DOHH2 (cell line): ENCODE data around the gene DDX28.
"Not testable (repeated sequence)": the region's sequence is repeated elsewhere in the genome, so short reads cannot be mapped to it uniquely, and the experiment has no call there.

ENCODE experiments used
- H3F3A ChIP-seq: fragments of 200-600 bp; sonication (generic), shearing (Covaris generic); 2 replicates; pipeline ENCODE4 v1.6.0; 2016; ENCODE audit warnings: antibody characterized with exemption, mild to moderate bottlenecking; ENCODE audit not compliant: control insufficient read depth, insufficient read depth
- H3K27ac ChIP-seq: fragments of 200-600 bp; sonication (generic); 2 replicates; pipeline ENCODE4 v1.5.1; 2014; ENCODE audit warnings: low read depth, mild to moderate bottlenecking, low read length, moderate library complexity
- H3K27me3 ChIP-seq: fragments of 200-600 bp; sonication (generic); 2 replicates; pipeline ENCODE4 v1.6.1; 2014; ENCODE audit warnings: mild to moderate bottlenecking, low read length, mixed read lengths; ENCODE audit not compliant: control insufficient read depth
- H3K36me3 ChIP-seq: fragments of 200-600 bp; sonication (generic); 2 replicates; pipeline ENCODE4 v1.6.1; 2014; ENCODE audit warnings: mild to moderate bottlenecking, low read length, moderate library complexity, mixed read lengths; ENCODE audit not compliant: control insufficient read depth
- H3K4me1 ChIP-seq: fragments of 200-600 bp; sonication (generic); 2 replicates; pipeline ENCODE4 v1.6.1; 2014; ENCODE audit warnings: mild to moderate bottlenecking, low read length, mixed read lengths; ENCODE audit not compliant: control insufficient read depth
- H3K4me2 ChIP-seq: fragments of 200-600 bp; sonication (generic); 2 replicates; pipeline ENCODE4 v1.6.0; 2014; ENCODE audit warnings: mild to moderate bottlenecking, low read length, moderate library complexity
- H3K4me3 ChIP-seq: fragments of 200-600 bp; sonication (generic); 2 replicates; pipeline ENCODE4 v1.5.1; 2014; ENCODE audit warnings: mild to moderate bottlenecking, low read length, mixed read lengths
- H3K79me2 ChIP-seq: fragments of 200-600 bp; sonication (generic); 2 replicates; pipeline ENCODE4 v1.6.1; 2014; ENCODE audit warnings: mild to moderate bottlenecking, low read length, mixed read lengths; ENCODE audit not compliant: control insufficient read depth
- H3K9me2 ChIP-seq: fragments of 200-600 bp; sonication (generic); replicated peaks from 2 replicates; pipeline ENCODE4 v1.6.1; 2014; ENCODE audit warnings: mild to moderate bottlenecking, low read length, mixed read lengths; ENCODE audit not compliant: control insufficient read depth
- H3K9me3 ChIP-seq: fragments of 200-600 bp; sonication (generic); 2 replicates; pipeline ENCODE4 v1.6.1; 2014; ENCODE audit warnings: antibody characterized with exemption, low read length, mixed read lengths; ENCODE audit not compliant: control insufficient read depth, insufficient read depth
- H4K20me1 ChIP-seq: fragments of 200-600 bp; sonication (generic); 2 replicates; pipeline ENCODE4 v1.6.0; 2014; ENCODE audit warnings: low read depth, mild to moderate bottlenecking, antibody characterized with exemption, low read length, moderate library complexity; ENCODE audit not compliant: control insufficient read depth, insufficient read depth
- EZH2phosphoT487 ChIP-seq: fragments of 200-600 bp; sonication (generic); IDR thresholded peaks from 2 replicates; pipeline ENCODE4 v1.6.1; 2017; ENCODE audit warnings: borderline replicate concordance, mild to moderate bottlenecking, antibody characterized with exemption, low read length, moderate library complexity, mixed read lengths
- TF ChIP-seq, protein P1 (sequence below): fragments of 200-600 bp; sonication (generic); IDR thresholded peaks from one replicate; pipeline ENCODE4 v1.5.1; 2014; ENCODE audit warnings: antibody characterized with exemption, mild to moderate bottlenecking, low read depth, low read length; ENCODE audit not compliant: poor library complexity, severe bottlenecking

Gene DDX28

DNA sequence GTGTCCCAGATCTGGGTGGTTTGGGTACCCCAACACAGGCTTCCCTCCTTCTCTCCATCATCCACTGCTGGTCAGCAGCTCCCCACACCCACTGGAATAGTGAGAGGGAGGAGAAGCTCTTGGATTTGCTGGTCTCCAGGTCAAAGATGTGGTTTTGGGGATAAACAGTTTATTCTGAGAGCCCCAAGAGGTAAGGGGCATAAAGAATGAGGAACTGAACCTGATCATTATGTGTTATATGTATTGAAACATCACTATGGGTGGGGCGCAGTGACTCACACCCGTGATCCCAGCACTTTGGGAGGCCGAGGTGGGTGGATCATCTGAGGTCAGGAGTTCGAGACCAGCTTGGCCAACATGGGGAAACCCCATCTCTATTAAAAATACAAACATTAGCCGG is 27.6 kb downstream of the DDX28 start:
- Histone ChIP-seq H3K9me3 (no peaks in the 10 kb centered on the region), H3K9me2 (no peaks in the 10 kb centered on the region), H3K27ac (no peak overlapping the region), H3F3A (no peaks in the 10 kb centered on the region; the same call in 1 of the 2 replicates), H3K4me3 (no peak overlapping the region), H3K4me1 (peaks cover 32% of the 10 kb centered on the region), H3K4me2 (no peak overlapping the region), H3K27me3 (no peaks in the 10 kb centered on the region), H4K20me1 (no peaks in the 10 kb centered on the region), H3K79me2 (no peaks in the 10 kb centered on the region), H3K36me3 (no peaks in the 10 kb centered on the region)
- TF ChIP-seq EZH2phosphoT487: no peak
- TF ChIP-seq, protein P1, sequence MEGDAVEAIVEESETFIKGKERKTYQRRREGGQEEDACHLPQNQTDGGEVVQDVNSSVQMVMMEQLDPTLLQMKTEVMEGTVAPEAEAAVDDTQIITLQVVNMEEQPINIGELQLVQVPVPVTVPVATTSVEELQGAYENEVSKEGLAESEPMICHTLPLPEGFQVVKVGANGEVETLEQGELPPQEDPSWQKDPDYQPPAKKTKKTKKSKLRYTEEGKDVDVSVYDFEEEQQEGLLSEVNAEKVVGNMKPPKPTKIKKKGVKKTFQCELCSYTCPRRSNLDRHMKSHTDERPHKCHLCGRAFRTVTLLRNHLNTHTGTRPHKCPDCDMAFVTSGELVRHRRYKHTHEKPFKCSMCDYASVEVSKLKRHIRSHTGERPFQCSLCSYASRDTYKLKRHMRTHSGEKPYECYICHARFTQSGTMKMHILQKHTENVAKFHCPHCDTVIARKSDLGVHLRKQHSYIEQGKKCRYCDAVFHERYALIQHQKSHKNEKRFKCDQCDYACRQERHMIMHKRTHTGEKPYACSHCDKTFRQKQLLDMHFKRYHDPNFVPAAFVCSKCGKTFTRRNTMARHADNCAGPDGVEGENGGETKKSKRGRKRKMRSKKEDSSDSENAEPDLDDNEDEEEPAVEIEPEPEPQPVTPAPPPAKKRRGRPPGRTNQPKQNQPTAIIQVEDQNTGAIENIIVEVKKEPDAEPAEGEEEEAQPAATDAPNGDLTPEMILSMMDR: no peak

DNA sequence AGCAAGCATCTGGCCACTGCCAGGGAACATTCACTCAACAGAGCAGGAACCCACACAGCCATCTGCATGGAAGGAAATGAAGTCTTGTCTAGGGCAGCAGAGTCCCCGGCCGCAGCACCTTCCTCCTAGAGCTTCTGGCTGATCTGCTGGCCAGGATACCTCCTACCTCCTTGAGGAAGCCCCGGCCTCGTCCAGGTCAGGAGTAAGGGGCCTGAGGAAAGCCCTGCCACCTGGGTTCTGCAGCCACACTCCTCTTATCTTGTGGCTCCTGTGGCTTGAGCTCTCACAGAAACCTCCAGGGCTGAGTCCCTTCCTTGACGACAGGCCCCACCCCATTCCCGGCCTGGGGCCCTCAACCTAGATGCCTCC is 29.0 kb downstream of the DDX28 start:
- H3K9me2 ChIP-seq, H3F3A ChIP-seq, H3K27ac ChIP-seq, H3K4me3 ChIP-seq, H3K79me2 ChIP-seq, H4K20me1 ChIP-seq, H3K9me3 ChIP-seq, H3K27me3 ChIP-seq, H3K36me3 ChIP-seq: not testable (repeated sequence)
- Histone ChIP-seq H3K4me1 (peaks cover 18% of the 10 kb centered on the region), H3K4me2 (peak overlapping the region; percentile 76; the same call in 1 of the 2 replicates)

DNA sequence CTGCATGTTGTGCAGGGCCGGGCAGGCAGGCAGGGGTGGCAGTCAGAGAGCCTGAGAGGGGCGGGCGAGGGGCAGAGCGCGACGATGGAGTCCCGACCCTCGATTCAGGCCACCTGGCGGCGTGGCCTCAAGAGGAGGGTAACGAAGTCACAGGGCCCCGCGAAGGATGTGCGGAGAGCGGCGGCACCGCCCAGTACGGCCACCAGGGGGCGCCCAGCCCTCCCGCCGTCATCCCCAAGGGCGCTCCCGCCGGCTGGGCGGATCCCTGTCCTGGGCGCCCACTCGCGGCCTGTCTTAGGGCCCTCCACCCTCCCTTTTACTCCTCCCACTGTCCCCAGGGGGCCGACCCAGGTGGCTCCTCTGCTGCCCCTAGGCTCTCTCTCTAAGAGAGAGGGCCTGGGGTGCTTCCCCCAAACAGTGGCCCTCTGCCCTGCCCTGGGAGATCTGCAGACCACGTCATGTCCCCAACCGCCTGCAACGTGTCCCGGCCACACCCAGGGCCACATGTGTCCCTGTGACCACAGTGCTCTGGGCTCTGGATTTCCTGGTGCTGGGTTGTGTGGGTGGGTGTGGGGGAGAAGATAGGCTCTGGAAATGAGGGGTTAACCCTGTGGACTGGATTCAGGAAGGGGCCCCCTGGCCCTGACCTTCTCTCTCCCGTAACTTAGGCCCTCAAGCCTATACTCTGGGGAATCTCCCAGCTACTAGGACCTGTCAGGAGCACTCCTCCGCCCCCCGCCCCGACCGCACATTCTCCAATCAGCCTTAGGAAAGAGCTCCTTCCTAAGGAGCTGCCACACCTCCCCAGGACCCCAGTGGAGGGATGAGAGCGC is 29.6 kb downstream of the DDX28 start:
- peaks cover 16% of the 10 kb centered on the region for H3K4me1 ChIP-seq
- peak overlapping the region; percentile 59 for H3K4me3 ChIP-seq
- no peaks in the 10 kb centered on the region; the same call in 1 of the 2 replicates for H3F3A ChIP-seq
- no peaks in the 10 kb centered on the region for H3K9me2 ChIP-seq
- no peaks in the 10 kb centered on the region for H3K36me3 ChIP-seq
- H3K27ac ChIP-seq: no peak overlapping the region
- peak overlapping the region; percentile 76 for H3K4me2 ChIP-seq
- no peaks in the 10 kb centered on the region for H3K9me3 ChIP-seq
- TF ChIP-seq, protein P1: peak; percentile 97
- TF ChIP-seq EZH2phosphoT487: no peak
- H4K20me1 ChIP-seq: no peaks in the 10 kb centered on the region
- H3K79me2 ChIP-seq: no peaks in the 10 kb centered on the region
- no peaks in the 10 kb centered on the region for H3K27me3 ChIP-seq

DNA sequence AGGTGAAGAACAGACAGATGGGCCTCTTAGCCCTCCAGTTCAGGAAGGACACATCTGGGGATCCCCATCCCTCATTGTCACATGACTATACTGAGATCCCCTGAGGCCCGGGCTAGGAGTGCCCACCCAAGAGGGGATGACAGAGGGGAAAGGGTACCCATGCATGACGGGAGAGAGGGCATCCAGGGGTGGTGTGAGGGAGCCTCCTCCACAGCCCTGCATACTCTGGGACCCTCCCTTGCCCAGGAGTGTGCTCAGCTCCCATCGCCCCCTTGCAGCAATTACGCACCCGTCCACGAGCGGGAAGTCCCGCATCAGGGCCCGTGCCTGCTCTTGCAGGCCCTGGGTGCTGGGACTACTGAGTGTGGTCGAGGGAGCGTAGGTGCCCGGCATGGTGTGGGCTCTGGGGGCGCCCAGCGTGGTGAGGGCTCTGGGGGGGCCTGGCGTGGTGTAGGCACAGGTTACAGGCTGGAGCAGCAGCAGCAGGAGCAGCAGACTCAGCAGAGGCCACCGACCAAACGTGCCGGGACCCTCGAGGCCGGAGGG is 30.3 kb downstream of the DDX28 start:
- no peaks in the 10 kb centered on the region for H3K36me3 ChIP-seq
- H3K27me3 ChIP-seq: no peaks in the 10 kb centered on the region
- H3K27ac ChIP-seq: no peak overlapping the region
- peaks cover 16% of the 10 kb centered on the region for H3K4me1 ChIP-seq
- H3K9me3 ChIP-seq: no peaks in the 10 kb centered on the region
- H4K20me1 ChIP-seq: no peaks in the 10 kb centered on the region
- H3K79me2 ChIP-seq: no peaks in the 10 kb centered on the region
- TF ChIP-seq, protein P1: no peak
- TF ChIP-seq EZH2phosphoT487: no peak
- peak overlapping the region; percentile 76 for H3K4me2 ChIP-seq
- H3K9me2 ChIP-seq: no peaks in the 10 kb centered on the region
- H3K4me3 ChIP-seq: peak overlapping the region; percentile 24
- H3F3A ChIP-seq: no peaks in the 10 kb centered on the region; the same call in 1 of the 2 replicates
